ENCODE results near the gene KLHL21.
"Not testable (repeated sequence)": the region's sequence is repeated elsewhere in the genome, so short reads cannot be mapped to it uniquely, and the experiment has no call there.

The KLHL21 gene

DNA sequence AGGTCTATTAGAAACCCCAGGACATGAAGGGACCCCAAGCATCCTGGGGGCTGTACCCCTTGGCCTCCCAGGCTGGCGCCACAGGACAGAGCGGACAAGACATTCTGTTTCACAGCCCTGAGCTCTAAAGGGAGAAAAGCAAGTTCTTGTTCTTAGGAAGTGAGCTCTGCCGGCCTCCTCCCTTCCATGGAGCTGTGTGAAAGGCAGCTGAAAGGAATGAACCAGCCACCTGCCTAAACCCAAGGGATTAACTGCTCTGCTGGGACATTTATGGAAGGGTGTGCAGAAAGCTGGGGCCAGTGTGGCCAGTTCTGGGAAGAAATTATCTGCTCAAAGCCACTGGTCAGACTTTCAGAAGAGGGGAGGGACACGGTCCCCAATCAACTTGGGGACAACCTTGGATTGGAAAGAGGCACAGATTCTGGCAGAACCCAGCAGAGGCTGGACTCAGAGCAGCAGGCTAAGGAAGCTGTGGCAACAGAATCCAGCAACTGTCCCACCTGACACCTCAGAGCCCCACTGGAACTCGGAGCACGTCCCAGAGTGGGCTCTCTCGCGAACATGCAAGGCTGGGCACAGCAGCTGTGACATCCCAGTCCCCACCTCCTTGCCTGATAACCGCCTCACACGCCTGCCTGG is 2.1 kb downstream of the KLHL21 start:
- DNase-seq (ENCODE audit: low spot score), result no peak
- no peak for TF ChIP-seq CTCF (IDR thresholded peaks at IDR 0.05; ENCODE audit: extremely low read depth, missing control alignments)

DNA sequence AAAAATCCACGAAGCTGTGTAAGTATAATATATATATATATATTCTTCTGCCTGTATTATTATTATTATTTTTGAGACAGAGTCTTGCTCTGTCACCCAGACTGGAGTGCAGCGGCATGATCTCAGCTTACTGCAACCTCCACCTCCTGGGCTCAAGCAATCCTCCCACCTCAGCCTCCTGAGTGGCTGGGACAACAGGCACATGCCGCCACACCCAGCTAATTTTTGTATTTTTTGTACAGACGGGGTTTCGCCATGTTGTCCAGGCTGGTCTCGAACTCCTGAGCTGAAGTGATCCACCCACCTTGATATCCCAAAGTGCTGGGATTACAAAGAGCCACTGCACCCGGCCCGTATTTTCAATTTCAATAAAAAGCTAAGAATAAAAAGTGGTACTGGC is 2.7 kb downstream of the KLHL21 start:
- DNase-seq (ENCODE audit: low spot score), result not testable (repeated sequence)

GRCh38 chr1:6599141-6599975 is 3.3 kb downstream of the KLHL21 start:
- TF ChIP-seq CTCF (IDR thresholded peaks at IDR 0.05; ENCODE audit: extremely low read depth, missing control alignments), result no peak

DNA sequence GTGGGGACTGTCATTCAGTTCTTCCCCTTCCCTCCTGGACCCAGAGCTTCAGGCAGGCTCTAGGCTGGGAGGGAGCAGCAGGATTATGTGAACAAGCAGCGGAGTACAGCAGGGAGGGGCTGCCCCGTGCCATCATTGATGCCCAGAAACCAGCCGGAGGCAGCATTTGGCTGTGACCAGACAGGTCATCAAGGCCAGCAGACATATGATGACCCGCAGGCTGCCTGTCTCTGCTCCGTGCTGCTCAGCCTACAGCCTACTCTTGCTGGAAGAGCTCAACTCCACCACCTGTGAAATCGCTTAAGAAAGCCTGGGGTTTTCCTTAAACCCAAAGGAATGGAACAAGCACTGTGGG is 4.9 kb downstream of the KLHL21 start:
- TF ChIP-seq CTCF (IDR thresholded peaks at IDR 0.05; ENCODE audit: extremely low read depth, missing control alignments), result no peak
- DNase-seq (ENCODE audit: low spot score), result no peak

More at GRCh38 chr1:6599141-6599975, 3.3 kb downstream of the KLHL21 start:
- DNase-seq (ENCODE audit: low spot score), result no peak

GRCh38 chr1:6596886-6597776 is 5.5 kb downstream of the KLHL21 start:
- no peak for TF ChIP-seq CTCF (IDR thresholded peaks at IDR 0.05; ENCODE audit: extremely low read depth, missing control alignments)
- no peak for DNase-seq (ENCODE audit: low spot score)

DNA sequence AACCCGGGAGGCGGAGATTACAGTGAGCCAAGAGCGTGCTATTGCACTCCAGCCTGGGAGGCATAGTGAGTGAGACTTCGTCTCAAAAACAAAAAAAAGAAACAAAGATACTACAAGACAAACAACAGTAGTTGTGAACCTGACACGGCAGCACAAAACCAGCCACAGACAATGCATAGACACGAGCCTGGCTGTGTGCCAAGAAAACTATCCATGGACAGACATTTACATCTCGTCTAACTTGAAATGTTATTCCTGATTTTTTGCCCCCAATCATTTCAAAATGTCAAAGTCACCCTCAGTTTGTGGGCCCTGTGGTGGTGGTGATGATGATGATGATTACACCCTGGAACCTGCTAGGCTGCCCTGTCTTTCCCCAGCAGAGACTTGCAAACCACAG is 6.3 kb downstream of the KLHL21 start:
- TF ChIP-seq CTCF (IDR thresholded peaks at IDR 0.05; ENCODE audit: extremely low read depth, missing control alignments), result no peak
- DNase-seq (ENCODE audit: low spot score), result no peak

GRCh38 chr1:6594977-6595740 is 7.5 kb downstream of the KLHL21 start:
- no peak for DNase-seq (ENCODE audit: low spot score)
- TF ChIP-seq CTCF (IDR thresholded peaks at IDR 0.05; ENCODE audit: extremely low read depth, missing control alignments), result no peak

All from GM20000 (cell line).